WTC11 (cell line): Measurements from ENCODE around the gene SLC38A11. TPM values are rescaled to one million over a fixed set of nuclear protein-coding genes. Genes with fewer than 3 reads are reported as not detected.

ENCODE experiments used
- ATAC-seq: fragments of 200-7000 bp; cut with Tn5 transposase; 2 replicates; pipeline ENCODE4 v1.10.0; 2021; ENCODE audit warnings: mild to moderate bottlenecking, moderate library complexity
- CTCF ChIA-PET: fragments of 300-600 bp; sonication (Branson Sonifier 250); formaldehyde crosslinking; loops from one replicate; lab custom pipeline; 2021; ENCODE audit warnings: antibody characterized with exemption; lab: Charles Lee
- POLR2A ChIA-PET: fragments of 350-600 bp; sonication (Branson Sonifier 250); formaldehyde crosslinking; loops from one replicate; lab custom pipeline; 2021; ENCODE audit warnings: antibody characterized with exemption; lab: Charles Lee
- DNase-seq: peaks from one replicate; pipeline ENCODE4 v3.0.0; 2021; ENCODE audit warnings: low spot score
- H3K27ac Mint-ChIP-seq: 2 replicates; pipeline ENCODE4 v1.8.0; 2021; ENCODE audit warnings: mixed read lengths
- H3K27me3 Mint-ChIP-seq: 2 replicates; pipeline ENCODE4 v1.8.0; 2021; ENCODE audit warnings: low read depth, mild to moderate bottlenecking, moderate library complexity, mixed read lengths
- H3K36me3 Mint-ChIP-seq: 2 replicates; pipeline ENCODE4 v1.8.0; 2021; ENCODE audit warnings: mixed read lengths
- H3K4me1 Mint-ChIP-seq: 2 replicates; pipeline ENCODE4 v1.8.0; 2022; ENCODE audit warnings: mixed read lengths
- H3K4me3 Mint-ChIP-seq: 2 replicates; pipeline ENCODE4 v1.8.0; 2021; ENCODE audit warnings: mild to moderate bottlenecking, moderate library complexity, mixed read lengths
- H3K9me3 Mint-ChIP-seq: 2 replicates; pipeline ENCODE4 v1.8.0; 2021; ENCODE audit warnings: mixed read lengths
- CTCF ChIP-seq: fragments of 200-600 bp; IDR thresholded peaks from 2 replicates; pipeline ENCODE4 v1.8.0; 2022; ENCODE audit warnings: antibody characterized with exemption
- ESRRA ChIP-seq: sonication (generic); formaldehyde crosslinking; IDR thresholded peaks from 2 replicates; pipeline ENCODE4 v1.8.1; 2022; ENCODE audit warnings: mild to moderate bottlenecking, missing genetic modification reagents, borderline replicate concordance
- GTF2I ChIP-seq: fragments of 250-450 bp; sonication (Bioruptor Pico); conservative IDR thresholded peaks from 2 replicates; pipeline ENCODE4 v1.4.0; 2021; ENCODE audit warnings: mild to moderate bottlenecking
- IRF2 ChIP-seq: sonication (generic); formaldehyde crosslinking; IDR thresholded peaks from 2 replicates; pipeline ENCODE4 v1.8.0; 2022; ENCODE audit warnings: low read depth, missing genetic modification reagents, borderline replicate concordance
- JUN ChIP-seq: sonication (generic); formaldehyde crosslinking; IDR thresholded peaks from 2 replicates; pipeline ENCODE4 v1.8.0; 2023; ENCODE audit warnings: mild to moderate bottlenecking, missing genetic modification reagents
- MLX ChIP-seq: sonication (generic); formaldehyde crosslinking; IDR thresholded peaks from 2 replicates; pipeline ENCODE4 v1.8.1; 2023; ENCODE audit warnings: mild to moderate bottlenecking, missing genetic modification reagents, moderate library complexity
- NFE2L1 ChIP-seq: sonication (generic); formaldehyde crosslinking; IDR thresholded peaks from 2 replicates; pipeline ENCODE4 v1.8.1; 2023; ENCODE audit warnings: missing genetic modification reagents
- NR1H2 ChIP-seq: sonication (generic); formaldehyde crosslinking; IDR thresholded peaks from 2 replicates; pipeline ENCODE4 v1.9.0; 2021; ENCODE audit warnings: mild to moderate bottlenecking, moderate library complexity, missing genetic modification reagents
- PRDM15 ChIP-seq: sonication (generic); formaldehyde crosslinking; IDR thresholded peaks from 2 replicates; pipeline ENCODE4 v1.8.0; 2022; ENCODE audit warnings: missing genetic modification reagents
- TEAD4 ChIP-seq: sonication (generic); formaldehyde crosslinking; IDR thresholded peaks from 2 replicates; pipeline ENCODE4 v1.8.0; 2022; ENCODE audit warnings: mild to moderate bottlenecking, missing genetic modification reagents
- ZNF232 ChIP-seq: sonication (generic); formaldehyde crosslinking; IDR thresholded peaks from 2 replicates; pipeline ENCODE4 v1.8.0; 2022; ENCODE audit warnings: mild to moderate bottlenecking, missing genetic modification reagents
- ZNF396 ChIP-seq: fragments of 250-450 bp; sonication (Bioruptor Pico); IDR thresholded peaks from 2 replicates; pipeline ENCODE4 v1.8.0; 2021; ENCODE audit warnings: mild to moderate bottlenecking, moderate library complexity, borderline replicate concordance
- total RNA-seq: library from RNA; stranded (reverse); gene quantifications from 3 replicates; pipeline ENCODE4 v1.2.3, GENCODE V29; 2021
- TF ChIP-seq, protein P1 (sequence below): fragments of 250-450 bp; sonication (Bioruptor Pico); IDR thresholded peaks from 2 replicates; pipeline ENCODE4 v1.9.0; 2021; ENCODE audit warnings: mild to moderate bottlenecking, borderline replicate concordance
- TF ChIP-seq, protein P2 (sequence below): sonication (generic); formaldehyde crosslinking; IDR thresholded peaks from 2 replicates; pipeline ENCODE4 v1.8.1; 2022; ENCODE audit warnings: mild to moderate bottlenecking, missing genetic modification reagents, moderate library complexity, borderline replicate concordance
- TF ChIP-seq, protein P3 (sequence below): sonication (generic); formaldehyde crosslinking; IDR thresholded peaks from 2 replicates; pipeline ENCODE4 v1.8.0; 2022; ENCODE audit warnings: mild to moderate bottlenecking, missing genetic modification reagents
- TF ChIP-seq, protein P4 (sequence below): sonication (generic); formaldehyde crosslinking; IDR thresholded peaks from 2 replicates; pipeline ENCODE4 v1.8.1; 2023; ENCODE audit warnings: mild to moderate bottlenecking, missing genetic modification reagents, borderline replicate concordance

SLC38A11 gene
- total RNA-seq, 1 experiment from 2014 or later = not detected

DNA sequence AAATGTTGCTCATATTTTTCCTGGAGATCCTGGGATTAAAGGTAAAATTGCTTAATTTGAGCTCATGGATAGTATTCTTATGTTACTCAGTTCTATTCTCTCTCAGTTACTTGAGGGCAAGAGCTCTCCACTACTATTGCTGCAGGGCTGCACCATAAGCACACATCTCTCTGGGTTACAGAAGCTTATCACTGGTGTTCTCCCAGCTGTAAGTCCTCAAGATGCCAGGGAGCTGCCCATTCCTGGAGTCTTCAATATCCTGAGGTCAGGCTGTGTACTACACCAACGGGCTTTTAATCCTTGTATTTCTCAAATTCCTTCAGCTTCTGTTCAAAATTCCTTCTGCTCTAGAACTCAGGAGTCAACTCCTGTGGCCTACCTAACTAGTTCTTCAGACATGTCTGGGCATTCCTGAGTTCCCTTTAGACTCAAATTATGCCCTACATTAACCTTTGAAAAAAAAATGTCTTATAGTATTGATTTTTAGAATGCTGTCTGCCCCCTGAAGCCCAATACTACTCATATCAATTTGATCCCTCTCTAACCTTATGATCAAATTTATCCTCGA is 96.0 kb downstream of the SLC38A11 start (continued):
- TF ChIP-seq, protein P1, sequence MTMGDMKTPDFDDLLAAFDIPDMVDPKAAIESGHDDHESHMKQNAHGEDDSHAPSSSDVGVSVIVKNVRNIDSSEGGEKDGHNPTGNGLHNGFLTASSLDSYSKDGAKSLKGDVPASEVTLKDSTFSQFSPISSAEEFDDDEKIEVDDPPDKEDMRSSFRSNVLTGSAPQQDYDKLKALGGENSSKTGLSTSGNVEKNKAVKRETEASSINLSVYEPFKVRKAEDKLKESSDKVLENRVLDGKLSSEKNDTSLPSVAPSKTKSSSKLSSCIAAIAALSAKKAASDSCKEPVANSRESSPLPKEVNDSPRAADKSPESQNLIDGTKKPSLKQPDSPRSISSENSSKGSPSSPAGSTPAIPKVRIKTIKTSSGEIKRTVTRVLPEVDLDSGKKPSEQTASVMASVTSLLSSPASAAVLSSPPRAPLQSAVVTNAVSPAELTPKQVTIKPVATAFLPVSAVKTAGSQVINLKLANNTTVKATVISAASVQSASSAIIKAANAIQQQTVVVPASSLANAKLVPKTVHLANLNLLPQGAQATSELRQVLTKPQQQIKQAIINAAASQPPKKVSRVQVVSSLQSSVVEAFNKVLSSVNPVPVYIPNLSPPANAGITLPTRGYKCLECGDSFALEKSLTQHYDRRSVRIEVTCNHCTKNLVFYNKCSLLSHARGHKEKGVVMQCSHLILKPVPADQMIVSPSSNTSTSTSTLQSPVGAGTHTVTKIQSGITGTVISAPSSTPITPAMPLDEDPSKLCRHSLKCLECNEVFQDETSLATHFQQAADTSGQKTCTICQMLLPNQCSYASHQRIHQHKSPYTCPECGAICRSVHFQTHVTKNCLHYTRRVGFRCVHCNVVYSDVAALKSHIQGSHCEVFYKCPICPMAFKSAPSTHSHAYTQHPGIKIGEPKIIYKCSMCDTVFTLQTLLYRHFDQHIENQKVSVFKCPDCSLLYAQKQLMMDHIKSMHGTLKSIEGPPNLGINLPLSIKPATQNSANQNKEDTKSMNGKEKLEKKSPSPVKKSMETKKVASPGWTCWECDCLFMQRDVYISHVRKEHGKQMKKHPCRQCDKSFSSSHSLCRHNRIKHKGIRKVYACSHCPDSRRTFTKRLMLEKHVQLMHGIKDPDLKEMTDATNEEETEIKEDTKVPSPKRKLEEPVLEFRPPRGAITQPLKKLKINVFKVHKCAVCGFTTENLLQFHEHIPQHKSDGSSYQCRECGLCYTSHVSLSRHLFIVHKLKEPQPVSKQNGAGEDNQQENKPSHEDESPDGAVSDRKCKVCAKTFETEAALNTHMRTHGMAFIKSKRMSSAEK (CRISPR knock-in tag) = no peak
- TF ChIP-seq, protein P2, sequence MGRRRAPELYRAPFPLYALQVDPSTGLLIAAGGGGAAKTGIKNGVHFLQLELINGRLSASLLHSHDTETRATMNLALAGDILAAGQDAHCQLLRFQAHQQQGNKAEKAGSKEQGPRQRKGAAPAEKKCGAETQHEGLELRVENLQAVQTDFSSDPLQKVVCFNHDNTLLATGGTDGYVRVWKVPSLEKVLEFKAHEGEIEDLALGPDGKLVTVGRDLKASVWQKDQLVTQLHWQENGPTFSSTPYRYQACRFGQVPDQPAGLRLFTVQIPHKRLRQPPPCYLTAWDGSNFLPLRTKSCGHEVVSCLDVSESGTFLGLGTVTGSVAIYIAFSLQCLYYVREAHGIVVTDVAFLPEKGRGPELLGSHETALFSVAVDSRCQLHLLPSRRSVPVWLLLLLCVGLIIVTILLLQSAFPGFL (CRISPR knock-in tag) = no peak
- TF ChIP-seq NR1H2 (CRISPR knock-in tag) = no peak
- TF ChIP-seq ZNF396 (CRISPR knock-in tag) = no peak
- no peak for TF ChIP-seq IRF2 (CRISPR knock-in tag)
- TF ChIP-seq TEAD4 (CRISPR knock-in tag) = no peak
- TF ChIP-seq MLX (CRISPR knock-in tag) = no peak
- no peak for TF ChIP-seq ZNF232 (CRISPR knock-in tag)
- TF ChIP-seq, protein P3, sequence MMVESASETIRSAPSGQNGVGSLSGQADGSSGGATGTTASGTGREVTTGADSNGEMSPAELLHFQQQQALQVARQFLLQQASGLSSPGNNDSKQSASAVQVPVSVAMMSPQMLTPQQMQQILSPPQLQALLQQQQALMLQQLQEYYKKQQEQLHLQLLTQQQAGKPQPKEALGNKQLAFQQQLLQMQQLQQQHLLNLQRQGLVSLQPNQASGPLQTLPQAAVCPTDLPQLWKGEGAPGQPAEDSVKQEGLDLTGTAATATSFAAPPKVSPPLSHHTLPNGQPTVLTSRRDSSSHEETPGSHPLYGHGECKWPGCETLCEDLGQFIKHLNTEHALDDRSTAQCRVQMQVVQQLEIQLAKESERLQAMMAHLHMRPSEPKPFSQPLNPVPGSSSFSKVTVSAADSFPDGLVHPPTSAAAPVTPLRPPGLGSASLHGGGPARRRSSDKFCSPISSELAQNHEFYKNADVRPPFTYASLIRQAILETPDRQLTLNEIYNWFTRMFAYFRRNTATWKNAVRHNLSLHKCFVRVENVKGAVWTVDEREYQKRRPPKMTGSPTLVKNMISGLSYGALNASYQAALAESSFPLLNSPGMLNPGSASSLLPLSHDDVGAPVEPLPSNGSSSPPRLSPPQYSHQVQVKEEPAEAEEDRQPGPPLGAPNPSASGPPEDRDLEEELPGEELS = no peak
- no peak for TF ChIP-seq NFE2L1 (CRISPR knock-in tag)

DNA sequence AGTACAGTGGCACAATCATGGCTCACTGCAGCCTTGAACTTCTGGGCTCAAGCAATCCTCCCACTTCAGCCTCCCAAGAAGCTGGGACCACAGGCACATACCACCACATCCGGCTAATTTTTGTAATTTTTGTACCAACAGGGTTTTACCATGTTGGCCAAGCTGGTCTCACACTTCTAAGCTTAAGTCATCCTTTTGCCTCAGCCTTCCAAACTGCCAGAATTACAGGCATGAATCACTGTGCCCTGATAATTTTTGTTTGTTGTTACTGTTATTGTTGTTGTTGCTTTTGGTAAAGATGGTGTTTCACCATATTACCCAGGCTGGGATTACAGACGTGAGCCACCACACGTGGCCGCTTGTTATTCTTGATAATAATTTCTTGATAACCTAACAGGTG is 103.2 kb downstream of the SLC38A11 start:
- no peak overlapping the region for H3K4me3 Mint-ChIP-seq
- no peak for DNase-seq
- H3K27me3 Mint-ChIP-seq = no peaks in the 10 kb centered on the region
- ATAC-seq = no peak
- no peaks in the 10 kb centered on the region for H3K9me3 Mint-ChIP-seq
- H3K36me3 Mint-ChIP-seq = no peaks in the 10 kb centered on the region
- ChIA-PET CTCF (interaction anchor here (1.5 kb wide), 1 partner anchor 10 kb away, joined by 7 read pairs; the partner anchor contains the start of gene COBLL1), POLR2A (interaction anchor here (0.7 kb wide), 1 partner anchor 76 kb away, joined by 5 read pairs; no protein-coding TSS in a partner anchor)
- no peaks in the 10 kb centered on the region for H3K4me1 Mint-ChIP-seq
- H3K27ac Mint-ChIP-seq = no peak overlapping the region
- TF ChIP-seq GTF2I (CRISPR knock-in tag) = no peak
- TF ChIP-seq, protein P4, sequence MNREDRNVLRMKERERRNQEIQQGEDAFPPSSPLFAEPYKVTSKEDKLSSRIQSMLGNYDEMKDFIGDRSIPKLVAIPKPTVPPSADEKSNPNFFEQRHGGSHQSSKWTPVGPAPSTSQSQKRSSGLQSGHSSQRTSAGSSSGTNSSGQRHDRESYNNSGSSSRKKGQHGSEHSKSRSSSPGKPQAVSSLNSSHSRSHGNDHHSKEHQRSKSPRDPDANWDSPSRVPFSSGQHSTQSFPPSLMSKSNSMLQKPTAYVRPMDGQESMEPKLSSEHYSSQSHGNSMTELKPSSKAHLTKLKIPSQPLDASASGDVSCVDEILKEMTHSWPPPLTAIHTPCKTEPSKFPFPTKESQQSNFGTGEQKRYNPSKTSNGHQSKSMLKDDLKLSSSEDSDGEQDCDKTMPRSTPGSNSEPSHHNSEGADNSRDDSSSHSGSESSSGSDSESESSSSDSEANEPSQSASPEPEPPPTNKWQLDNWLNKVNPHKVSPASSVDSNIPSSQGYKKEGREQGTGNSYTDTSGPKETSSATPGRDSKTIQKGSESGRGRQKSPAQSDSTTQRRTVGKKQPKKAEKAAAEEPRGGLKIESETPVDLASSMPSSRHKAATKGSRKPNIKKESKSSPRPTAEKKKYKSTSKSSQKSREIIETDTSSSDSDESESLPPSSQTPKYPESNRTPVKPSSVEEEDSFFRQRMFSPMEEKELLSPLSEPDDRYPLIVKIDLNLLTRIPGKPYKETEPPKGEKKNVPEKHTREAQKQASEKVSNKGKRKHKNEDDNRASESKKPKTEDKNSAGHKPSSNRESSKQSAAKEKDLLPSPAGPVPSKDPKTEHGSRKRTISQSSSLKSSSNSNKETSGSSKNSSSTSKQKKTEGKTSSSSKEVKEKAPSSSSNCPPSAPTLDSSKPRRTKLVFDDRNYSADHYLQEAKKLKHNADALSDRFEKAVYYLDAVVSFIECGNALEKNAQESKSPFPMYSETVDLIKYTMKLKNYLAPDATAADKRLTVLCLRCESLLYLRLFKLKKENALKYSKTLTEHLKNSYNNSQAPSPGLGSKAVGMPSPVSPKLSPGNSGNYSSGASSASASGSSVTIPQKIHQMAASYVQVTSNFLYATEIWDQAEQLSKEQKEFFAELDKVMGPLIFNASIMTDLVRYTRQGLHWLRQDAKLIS = no peak
- TF ChIP-seq, protein P2 (CRISPR knock-in tag) = no peak
- TF ChIP-seq NFE2L1 (CRISPR knock-in tag) = no peak
- TF ChIP-seq CTCF = no peak
- TF ChIP-seq JUN (CRISPR knock-in tag) = no peak
- no peak for TF ChIP-seq ESRRA
- no peak for TF ChIP-seq PRDM15
